ENCODE results near the gene DEPDC4. TPM values are rescaled to one million over a fixed set of nuclear protein-coding genes. Genes with fewer than 3 reads are reported as not detected.

DEPDC4 gene
- total and polyA plus RNA-seq, 4 experiments from 2014 or later = 0.38 to 1.4 (median 0.95) TPM; not detected in 1

GRCh38 chr12:100274291-100274690 lies 7.4 kb upstream of the DEPDC4 start:
- Mint-ChIP-seq H3K4me3 (peak overlapping the region in 1 of 8 donors; percentile 6), H3K36me3 (peaks cover 0 to 6% of the 10 kb centered on the region in 2 donors), H3K27ac (peak overlapping the region in 1 of 7 donors; percentile 34), H3K4me1 (peaks cover 35 to 64% (median 47%) of the 10 kb centered on the region in 4 donors), H3K9me3 (no peaks in the 10 kb centered on the region), H3K27me3 (no peaks in the 10 kb centered on the region)
- H3K4me1 ChIP-seq (ENCODE audit: insufficient read depth, low read length) = peaks cover 53% of the 10 kb centered on the region
- intact Hi-C loops (cut with micrococcal nuclease) = no loop called here
- H3K27ac ChIP-seq (ENCODE audit: low read depth, low read length) = no peak overlapping the region
- POLR2A ChIA-PET (ENCODE audit: partially characterized antibody) = no interaction called here
- CTCF ChIA-PET (ENCODE audit: partially characterized antibody) = no interaction called here
- H3K4me3 ChIP-seq (ENCODE audit: low read length in 2 of 2) = no peak overlapping the region
- no peaks in the 10 kb centered on the region for H3K27me3 ChIP-seq (ENCODE audit: insufficient read depth, low read length)
- DNase-seq = no peak
- no peaks in the 10 kb centered on the region for H3K9me3 ChIP-seq (ENCODE audit: control insufficient read depth in 1 of 2, low read length in 2 of 2)
- H3K36me3 ChIP-seq (ENCODE audit: insufficient read depth, low read length) = no peaks in the 10 kb centered on the region

GRCh38 chr12:100273782-100274181 lies 6.9 kb upstream of the DEPDC4 start:
- H3K4me3 Mint-ChIP-seq = no peak overlapping the region
- H3K4me1 Mint-ChIP-seq = peaks cover 38 to 64% (median 49%) of the 10 kb centered on the region in 4 donors
- H3K27me3 Mint-ChIP-seq = no peaks in the 10 kb centered on the region
- ChIA-PET POLR2A (ENCODE audit: partially characterized antibody) (no interaction called here), CTCF (ENCODE audit: partially characterized antibody) (interaction anchor here (1.4 kb wide), 1 partner anchor 10 kb away, joined by 6 read pairs; no protein-coding TSS in a partner anchor)
- Histone ChIP-seq H3K4me1 (ENCODE audit: insufficient read depth, low read length) (peaks cover 58% of the 10 kb centered on the region), H3K4me3 (ENCODE audit: low read length in 2 of 2) (no peak overlapping the region), H3K27me3 (ENCODE audit: insufficient read depth, low read length) (no peaks in the 10 kb centered on the region), H3K9me3 (ENCODE audit: control insufficient read depth in 1 of 2, low read length in 2 of 2) (no peaks in the 10 kb centered on the region), H3K27ac (ENCODE audit: low read depth, low read length) (no peak overlapping the region), H3K36me3 (ENCODE audit: insufficient read depth, low read length) (no peaks in the 10 kb centered on the region)
- H3K9me3 Mint-ChIP-seq = no peaks in the 10 kb centered on the region
- H3K36me3 Mint-ChIP-seq = peaks cover 0 to 6% of the 10 kb centered on the region in 2 donors
- intact Hi-C loops (cut with micrococcal nuclease) = no loop called here
- no peak for DNase-seq
- H3K27ac Mint-ChIP-seq = no peak overlapping the region

- Mint-ChIP-seq H3K36me3 (peaks cover 0 to 9% of the 10 kb centered on the region in 2 donors), H3K4me1 (peaks cover 31 to 62% (median 44%) of the 10 kb centered on the region in 4 donors), H3K27me3 (no peaks in the 10 kb centered on the region), H3K27ac (peak overlapping the region in 6 of 7 donors; percentile 19 to 95 (median 37)), H3K4me3 (peak overlapping the region; percentile 59 to 99 (median 98)), H3K9me3 (no peaks in the 10 kb centered on the region)
- CTCF ChIA-PET (ENCODE audit: partially characterized antibody) = interaction anchor here (0.9 to 1.6 kb wide), 2 partner anchors 34 to 136 kb away, joined by 3 to 4 read pairs; no protein-coding TSS in a partner anchor
- Histone ChIP-seq H3K9me3 (ENCODE audit: control insufficient read depth in 1 of 2, low read length in 2 of 2) (no peaks in the 10 kb centered on the region), H3K36me3 (ENCODE audit: insufficient read depth, low read length) (no peaks in the 10 kb centered on the region), H3K27ac (ENCODE audit: low read depth, low read length) (peak overlapping the region; percentile 95), H3K4me1 (ENCODE audit: insufficient read depth, low read length) (peaks cover 62% of the 10 kb centered on the region), H3K27me3 (ENCODE audit: insufficient read depth, low read length) (no peaks in the 10 kb centered on the region), H3K4me3 (ENCODE audit: low read length in 2 of 2) (no peak overlapping the region)
- DNase-seq = no peak
- POLR2A ChIA-PET (ENCODE audit: partially characterized antibody) = interaction anchor here (3.7 kb wide), 1 partner anchor 68 kb away, joined by 63 read pairs; the partner anchor contains the start of gene ACTR6
- intact Hi-C loops (cut with micrococcal nuclease) = loop anchor here (5.0 to 10.0 kb wide), 3 partner anchors 1426 to 1752 kb away; partner anchors contain the start of genes CHPT1, SLC25A3 and TMPO
These were observed 2.1 kb upstream of the DEPDC4 start for GRCh38 chr12:100268835-100269564.

- POLR2A ChIA-PET (ENCODE audit: partially characterized antibody) = interaction anchor here (0.7 to 3.7 kb wide), 6 partner anchors 16 to 1674 kb away, joined by 3 to 63 read pairs (median 4); partner anchors contain the start of genes ACTR6, ARL1 and SLC25A3
- peak overlapping the region; percentile 97 to 100 (median 99) for H3K4me3 Mint-ChIP-seq
- DNase-seq = peak in 4 of 5 donors; percentile 32 to 58 (median 38)
- no peaks in the 10 kb centered on the region for H3K9me3 Mint-ChIP-seq
- H3K9me3 ChIP-seq (ENCODE audit: control insufficient read depth in 1 of 2, low read length in 2 of 2) = no peaks in the 10 kb centered on the region
- H3K4me3 ChIP-seq (ENCODE audit: low read length in 2 of 2) = peak overlapping the region; percentile 26 to 90
- peaks cover 49% of the 10 kb centered on the region for H3K4me1 ChIP-seq (ENCODE audit: insufficient read depth, low read length)
- no peaks in the 10 kb centered on the region for H3K27me3 Mint-ChIP-seq
- H3K4me1 Mint-ChIP-seq = peaks cover 21 to 50% (median 34%) of the 10 kb centered on the region in 4 donors
- H3K27me3 ChIP-seq (ENCODE audit: insufficient read depth, low read length) = no peaks in the 10 kb centered on the region
- intact Hi-C loops (cut with micrococcal nuclease) = loop anchor here (1.0 to 10.0 kb wide), 6 partner anchors 67 to 1750 kb away; partner anchors contain the start of genes ACTR6, BLTP3B, CHPT1 and SLC25A3
- CTCF ChIA-PET (ENCODE audit: partially characterized antibody) = interaction anchor here (0.7 to 3.1 kb wide), 5 partner anchors 15 to 137 kb away, joined by 3 to 11 read pairs (median 3); partner anchors contain the start of gene ACTR6
- H3K27ac Mint-ChIP-seq = peak overlapping the region; percentile 89 to 98 (median 93)
- peaks cover 0 to 9% of the 10 kb centered on the region in 2 donors for H3K36me3 Mint-ChIP-seq
- H3K27ac ChIP-seq (ENCODE audit: low read depth, low read length) = peak overlapping the region; percentile 95
- H3K36me3 ChIP-seq (ENCODE audit: insufficient read depth, low read length) = no peaks in the 10 kb centered on the region
These were observed 863 bp upstream of the DEPDC4 start for GRCh38 chr12:100267603-100268281.

- H3K36me3 Mint-ChIP-seq = peaks cover 0 to 9% of the 10 kb centered on the region in 2 donors
- peak overlapping the region; percentile 97 to 100 (median 99) for H3K4me3 Mint-ChIP-seq
- peaks cover 19 to 39% (median 28%) of the 10 kb centered on the region in 4 donors for H3K4me1 Mint-ChIP-seq
- Histone ChIP-seq H3K4me3 (ENCODE audit: low read length in 2 of 2) (peak overlapping the region; percentile 26 to 90), H3K4me1 (ENCODE audit: insufficient read depth, low read length) (peaks cover 41% of the 10 kb centered on the region), H3K27me3 (ENCODE audit: insufficient read depth, low read length) (no peaks in the 10 kb centered on the region), H3K9me3 (ENCODE audit: control insufficient read depth in 1 of 2, low read length in 2 of 2) (no peaks in the 10 kb centered on the region), H3K36me3 (ENCODE audit: insufficient read depth, low read length) (no peaks in the 10 kb centered on the region), H3K27ac (ENCODE audit: low read depth, low read length) (peak overlapping the region; percentile 95)
- POLR2A ChIA-PET (ENCODE audit: partially characterized antibody) = interaction anchor here (0.8 to 3.7 kb wide), 5 partner anchors 32 to 1564 kb away, joined by 3 to 63 read pairs (median 4); partner anchors contain the start of genes ACTR6, ARL1 and GNPTAB
- peak overlapping the region; percentile 95 to 100 (median 99) for H3K27ac Mint-ChIP-seq
- intact Hi-C loops (cut with micrococcal nuclease) = loop anchor here (2.0 to 10.0 kb wide), 4 partner anchors 1014 to 1749 kb away; partner anchors contain the start of genes CHPT1, SLC25A3, TMPO and UTP20
- CTCF ChIA-PET (ENCODE audit: partially characterized antibody) = interaction anchor here (0.7 to 3.1 kb wide), 4 partner anchors 10 to 74 kb away, joined by 3 to 11 read pairs (median 3); partner anchors contain the start of gene ACTR6
- H3K9me3 Mint-ChIP-seq = no peaks in the 10 kb centered on the region
- DNase-seq = peak in 1 of 5 donors; percentile 91
- no peaks in the 10 kb centered on the region for H3K27me3 Mint-ChIP-seq
These were observed 369 bp downstream of the DEPDC4 start for GRCh38 chr12:100266585-100266834.

- Mint-ChIP-seq H3K4me1 (peaks cover 17 to 37% (median 27%) of the 10 kb centered on the region in 4 donors), H3K9me3 (no peaks in the 10 kb centered on the region), H3K4me3 (peak overlapping the region; percentile 97 to 100 (median 99)), H3K27me3 (no peaks in the 10 kb centered on the region), H3K27ac (peak overlapping the region in 6 of 7 donors; percentile 95 to 100 (median 99)), H3K36me3 (peaks cover 0 to 9% of the 10 kb centered on the region in 2 donors)
- H3K9me3 ChIP-seq (ENCODE audit: control insufficient read depth in 1 of 2, low read length in 2 of 2) = no peaks in the 10 kb centered on the region
- intact Hi-C loops (cut with micrococcal nuclease) = loop anchor here (2.0 to 10.0 kb wide), 4 partner anchors 1015 to 1749 kb away; partner anchors contain the start of genes CHPT1, SLC25A3, TMPO and UTP20
- DNase-seq = peak in 1 of 5 donors; percentile 36
- peak overlapping the region; percentile 26 to 90 for H3K4me3 ChIP-seq (ENCODE audit: low read length in 2 of 2)
- peak overlapping the region; percentile 95 for H3K27ac ChIP-seq (ENCODE audit: low read depth, low read length)
- ChIA-PET CTCF (ENCODE audit: partially characterized antibody) (interaction anchor here (0.6 to 3.1 kb wide), 4 partner anchors 11 to 65 kb away, joined by 3 to 11 read pairs (median 3); partner anchors contain the start of gene ACTR6), POLR2A (ENCODE audit: partially characterized antibody) (interaction anchor here (0.5 to 3.7 kb wide), 4 partner anchors 61 to 1565 kb away, joined by 3 to 63 read pairs (median 4); partner anchors contain the start of genes ACTR6 and GNPTAB)
- H3K36me3 ChIP-seq (ENCODE audit: insufficient read depth, low read length) = no peaks in the 10 kb centered on the region
- H3K27me3 ChIP-seq (ENCODE audit: insufficient read depth, low read length) = no peaks in the 10 kb centered on the region
- H3K4me1 ChIP-seq (ENCODE audit: insufficient read depth, low read length) = peaks cover 36% of the 10 kb centered on the region
These were observed 921 bp downstream of the DEPDC4 start for GRCh38 chr12:100265732-100266584.
